PC-9 (cell line): Measurements from ENCODE around the gene TMEM258. TPM values are rescaled to one million over a fixed set of nuclear protein-coding genes. Genes with fewer than 3 reads are reported as not detected.

Experiments
- BruUV-seq: library from RNA; stranded (reverse); fragments of 400-500 nt; replicated peaks from 2 replicates; lab custom pipeline; 2021; lab: Mats Ljungman, UMichigan
- CTCF ChIA-PET: fragments of 300-600 bp; sonication (Branson Sonifier 250); formaldehyde crosslinking; loops from one replicate; lab custom pipeline; 2022; ENCODE audit warnings: antibody characterized with exemption; lab: Charles Lee
- POLR2A ChIA-PET: fragments of 300-600 bp; sonication (Branson Sonifier 250); formaldehyde crosslinking; loops from one replicate; lab custom pipeline; 2022; ENCODE audit warnings: antibody characterized with exemption; ENCODE audit not compliant: unreplicated experiment; lab: Charles Lee
- DNase-seq, 2 experiments: peaks; one replicate each; pipeline versions ENCODE4 v3.0.0 to v3.0.0-alpha.2; 2015 to 2022; ENCODE audit warnings: mixed read lengths in 1 of 2
- H2AFZ ChIP-seq: fragments of 200-600 bp; sonication (generic); 2 replicates; pipeline ENCODE4 v1.8.1; 2017; ENCODE audit warnings: antibody characterized with exemption
- H3F3A ChIP-seq: fragments of 200-600 bp; sonication (generic); 2 replicates; pipeline ENCODE4 v1.8.1; 2017; ENCODE audit warnings: antibody characterized with exemption, mild to moderate bottlenecking, low read depth; ENCODE audit not compliant: insufficient read depth
- H3K27ac ChIP-seq: fragments of 200-600 bp; sonication (generic); 2 replicates; pipeline ENCODE4 v1.6.1; 2016; ENCODE audit warnings: mixed run types
- H3K27me3 ChIP-seq: fragments of 200-600 bp; sonication (generic); 2 replicates; pipeline ENCODE4 v1.6.1; 2016; ENCODE audit warnings: low read depth, mixed run types; ENCODE audit not compliant: insufficient read depth
- H3K36me3 ChIP-seq: fragments of 200-600 bp; sonication (generic); 2 replicates; pipeline ENCODE4 v1.6.1; 2016; ENCODE audit warnings: low read depth, mixed run types
- H3K4me1 ChIP-seq: fragments of 200-600 bp; sonication (generic); replicated peaks from 2 replicates; pipeline ENCODE4 v1.6.1; 2016; ENCODE audit warnings: mixed run types; ENCODE audit not compliant: insufficient read depth
- H3K4me2 ChIP-seq: fragments of 200-600 bp; sonication (generic); 2 replicates; pipeline ENCODE4 v1.6.1; 2017; ENCODE audit warnings: mixed run types
- H3K4me3 ChIP-seq: fragments of 200-600 bp; sonication (generic); 2 replicates; pipeline ENCODE4 v1.6.1; 2016; ENCODE audit warnings: mixed run types
- H3K79me2 ChIP-seq: fragments of 200-600 bp; sonication (generic); 2 replicates; pipeline ENCODE4 v1.6.1; 2017; ENCODE audit warnings: low read depth, mixed run types
- H3K9me2 ChIP-seq: fragments of 200-600 bp; sonication (generic); 2 replicates; pipeline ENCODE4 v1.8.1; 2017; ENCODE audit warnings: mild to moderate bottlenecking; ENCODE audit not compliant: insufficient read depth
- H3K9me3 ChIP-seq: fragments of 200-600 bp; sonication (generic); 2 replicates; pipeline ENCODE4 v1.8.1; 2016; ENCODE audit warnings: low read depth; ENCODE audit not compliant: insufficient read depth
- H4K20me1 ChIP-seq: fragments of 200-600 bp; sonication (generic); 2 replicates; pipeline ENCODE4 v1.8.1; 2017; ENCODE audit not compliant: insufficient read depth
- EZH2 ChIP-seq: fragments of 200-600 bp; sonication (generic); IDR thresholded peaks from 2 replicates; pipeline ENCODE4 v1.8.0; 2017; ENCODE audit warnings: antibody characterized with exemption, low read depth
- intact Hi-C: fragments of 100-400 bp; cut with micrococcal nuclease; formaldehyde crosslinking; loops from one replicate; pipeline ENCODE4 v1.10.0; 2022; ENCODE audit not compliant: unreplicated experiment
- total RNA-seq: library from RNA; stranded (reverse); gene quantifications from 2 replicates; pipeline ENCODE4 v1.2.3, GENCODE V29; 2021
- TF ChIP-seq, protein P1 (sequence below): fragments of 200-600 bp; sonication (generic); conservative IDR thresholded peaks from 2 replicates; pipeline ENCODE4 v1.6.1; 2017; ENCODE audit warnings: mixed run types, antibody characterized with exemption, mild to moderate bottlenecking, moderate library complexity

The TMEM258 gene
- total RNA-seq, 1 experiment from 2014 or later: 217 TPM

DNA sequence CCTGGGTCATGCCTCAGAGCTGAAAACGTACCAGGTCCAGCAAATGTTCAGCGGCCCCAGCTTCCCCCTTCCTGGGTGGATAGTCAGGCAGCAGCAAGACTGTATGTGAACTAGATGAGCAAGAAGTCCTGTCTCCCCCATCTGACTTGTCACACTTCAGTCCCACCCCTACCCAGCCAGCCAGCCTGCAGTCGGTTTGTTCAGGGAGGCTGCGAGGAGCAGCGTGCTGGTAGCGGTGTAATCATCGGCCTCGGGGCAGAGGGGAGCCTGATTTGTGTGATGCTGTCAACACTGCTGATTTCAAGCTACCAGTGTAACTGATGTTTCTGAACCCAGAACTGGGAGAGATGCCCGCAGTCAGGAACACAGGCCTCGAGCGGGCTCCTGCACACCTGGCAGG, 9.6 kb downstream of the TMEM258 start:
- H3K9me2 ChIP-seq: no peaks in the 10 kb centered on the region
- intact Hi-C loops: no loop called here
- ChIA-PET CTCF (no interaction called here), POLR2A (no interaction called here)
- H3F3A ChIP-seq: peaks cover 13% of the 10 kb centered on the region
- no peaks in the 10 kb centered on the region for H3K27me3 ChIP-seq
- H3K79me2 ChIP-seq: no peaks in the 10 kb centered on the region
- peaks cover 5% of the 10 kb centered on the region; the same call in 1 of the 2 replicates for H4K20me1 ChIP-seq
- TF ChIP-seq, protein P1, sequence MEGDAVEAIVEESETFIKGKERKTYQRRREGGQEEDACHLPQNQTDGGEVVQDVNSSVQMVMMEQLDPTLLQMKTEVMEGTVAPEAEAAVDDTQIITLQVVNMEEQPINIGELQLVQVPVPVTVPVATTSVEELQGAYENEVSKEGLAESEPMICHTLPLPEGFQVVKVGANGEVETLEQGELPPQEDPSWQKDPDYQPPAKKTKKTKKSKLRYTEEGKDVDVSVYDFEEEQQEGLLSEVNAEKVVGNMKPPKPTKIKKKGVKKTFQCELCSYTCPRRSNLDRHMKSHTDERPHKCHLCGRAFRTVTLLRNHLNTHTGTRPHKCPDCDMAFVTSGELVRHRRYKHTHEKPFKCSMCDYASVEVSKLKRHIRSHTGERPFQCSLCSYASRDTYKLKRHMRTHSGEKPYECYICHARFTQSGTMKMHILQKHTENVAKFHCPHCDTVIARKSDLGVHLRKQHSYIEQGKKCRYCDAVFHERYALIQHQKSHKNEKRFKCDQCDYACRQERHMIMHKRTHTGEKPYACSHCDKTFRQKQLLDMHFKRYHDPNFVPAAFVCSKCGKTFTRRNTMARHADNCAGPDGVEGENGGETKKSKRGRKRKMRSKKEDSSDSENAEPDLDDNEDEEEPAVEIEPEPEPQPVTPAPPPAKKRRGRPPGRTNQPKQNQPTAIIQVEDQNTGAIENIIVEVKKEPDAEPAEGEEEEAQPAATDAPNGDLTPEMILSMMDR: no peak
- TF ChIP-seq EZH2: no peak
- BruUV-seq: no TSS peak
- peaks cover 8% of the 10 kb centered on the region; the same call in 1 of the 2 replicates for H3K36me3 ChIP-seq
- H3K4me3 ChIP-seq: no peak overlapping the region
- H3K27ac ChIP-seq: no peak overlapping the region
- no peak for DNase-seq
- H2AFZ ChIP-seq: no peak overlapping the region
- no peaks in the 10 kb centered on the region for H3K9me3 ChIP-seq
- no peaks in the 10 kb centered on the region for H3K4me1 ChIP-seq
- H3K4me2 ChIP-seq: no peak overlapping the region

- Histone ChIP-seq H3K27ac (no peak overlapping the region), H3K4me1 (no peaks in the 10 kb centered on the region), H3K9me2 (no peaks in the 10 kb centered on the region), H3K27me3 (no peaks in the 10 kb centered on the region), H3K4me2 (no peak overlapping the region), H3K4me3 (no peak overlapping the region), H3F3A (peaks cover 13% of the 10 kb centered on the region), H3K9me3 (no peaks in the 10 kb centered on the region), H3K36me3 (0 out of 2 replicates have a peak, but pooled peaks cover 8% of the 10 kb centered on the region), H4K20me1 (peaks cover 5% of the 10 kb centered on the region; the same call in 1 of the 2 replicates), H3K79me2 (no peaks in the 10 kb centered on the region), H2AFZ (no peak overlapping the region)
- no peak for TF ChIP-seq EZH2
- TF ChIP-seq, protein P1: no peak
- no TSS peak for BruUV-seq
- ChIA-PET POLR2A (no interaction called here), CTCF (no interaction called here)
- intact Hi-C loops: no loop called here
- no peak for DNase-seq
Measured at GRCh38 chr11:61782299-61782698, 10.1 kb downstream of the TMEM258 start.

DNA sequence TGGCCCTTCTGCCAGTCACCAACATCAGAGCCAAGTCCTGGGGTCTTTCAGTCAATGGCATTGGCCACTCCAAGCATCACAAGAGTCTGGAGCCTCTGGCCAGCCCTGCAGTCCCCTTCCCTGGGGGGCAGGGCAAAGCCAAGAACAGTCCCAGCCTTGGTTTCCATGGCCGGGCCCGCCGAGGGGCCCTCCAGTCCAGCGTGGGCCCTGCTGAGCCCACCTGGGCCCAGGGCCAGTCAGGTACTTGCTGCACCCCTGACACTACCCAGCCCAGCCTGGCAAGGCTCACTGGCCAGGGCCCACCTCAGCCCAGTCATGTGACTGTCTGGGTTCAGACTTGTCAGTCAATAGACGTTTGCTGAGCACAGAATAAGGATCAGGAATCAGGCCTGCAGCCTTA, 10.8 kb downstream of the TMEM258 start:
- intact Hi-C loops: no loop called here
- Histone ChIP-seq H3K4me3 (no peak overlapping the region), H3K4me1 (no peaks in the 10 kb centered on the region), H2AFZ (no peak overlapping the region), H3F3A (peaks cover 13% of the 10 kb centered on the region), H3K9me2 (no peaks in the 10 kb centered on the region), H3K79me2 (no peaks in the 10 kb centered on the region), H3K27me3 (no peaks in the 10 kb centered on the region), H4K20me1 (peaks cover 5% of the 10 kb centered on the region; the same call in 1 of the 2 replicates), H3K9me3 (no peaks in the 10 kb centered on the region), H3K36me3 (0 out of 2 replicates have a peak, but pooled peaks cover under 1% of the 10 kb centered on the region), H3K27ac (no peak overlapping the region), H3K4me2 (no peak overlapping the region)
- no peak for DNase-seq
- CTCF ChIA-PET: no interaction called here
- no TSS peak for BruUV-seq
- POLR2A ChIA-PET: interaction anchor here (0.6 kb wide), 1 partner anchor 10 kb away, joined by 3 read pairs; no protein-coding TSS in a partner anchor
- no peak for TF ChIP-seq EZH2
- TF ChIP-seq, protein P1: no peak
